Left ventricle myocardium superior (tissue), 1 donor: ENCODE measurements around the gene GNL1. TPM values are rescaled to one million over a fixed set of nuclear protein-coding genes. Genes with fewer than 3 reads are reported as not detected.
"Not testable (repeated sequence)": the region's sequence is repeated elsewhere in the genome, so short reads cannot be mapped to it uniquely, and the experiment has no call there.

Source experiments
- ATAC-seq: fragments of 200-7000 bp; cut with Tn5 transposase; one replicate; pipeline ENCODE4 v1.9.1; 2020; ENCODE audit warnings: mild to moderate bottlenecking, moderate library complexity
- DNase-seq: peaks from one replicate; pipeline ENCODE4 v3.0.0-alpha.2; 2020
- intact Hi-C: fragments of 100-400 bp; cut with micrococcal nuclease; formaldehyde crosslinking; loops from one replicate; pipeline ENCODE4 v1.11.0; 2022
- long read RNA-seq: library from polyadenylated mRNA; unstranded; transcript quantifications from one replicate; pipeline ENCODE4 v2.0.0, GENCODE V29; 2021
- total RNA-seq: library from RNA; stranded (reverse); fragmentation: NEBNext Ultra II Directional; extraction: Animal tissue kit (Norgen Biotek cat#: 25700); gene quantifications from one replicate; pipeline ENCODE4 v1.2.1, GENCODE V29; 2021
- donor health status: DM: no; HTN: yes; CAD: no; lungs with severe emphysema.

The GNL1 gene, protein sequence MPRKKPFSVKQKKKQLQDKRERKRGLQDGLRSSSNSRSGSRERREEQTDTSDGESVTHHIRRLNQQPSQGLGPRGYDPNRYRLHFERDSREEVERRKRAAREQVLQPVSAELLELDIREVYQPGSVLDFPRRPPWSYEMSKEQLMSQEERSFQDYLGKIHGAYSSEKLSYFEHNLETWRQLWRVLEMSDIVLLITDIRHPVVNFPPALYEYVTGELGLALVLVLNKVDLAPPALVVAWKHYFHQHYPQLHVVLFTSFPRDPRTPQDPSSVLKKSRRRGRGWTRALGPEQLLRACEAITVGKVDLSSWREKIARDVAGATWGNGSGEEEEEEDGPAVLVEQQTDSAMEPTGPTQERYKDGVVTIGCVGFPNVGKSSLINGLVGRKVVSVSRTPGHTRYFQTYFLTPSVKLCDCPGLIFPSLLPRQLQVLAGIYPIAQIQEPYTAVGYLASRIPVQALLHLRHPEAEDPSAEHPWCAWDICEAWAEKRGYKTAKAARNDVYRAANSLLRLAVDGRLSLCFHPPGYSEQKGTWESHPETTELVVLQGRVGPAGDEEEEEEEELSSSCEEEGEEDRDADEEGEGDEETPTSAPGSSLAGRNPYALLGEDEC
- total RNA-seq = 18.4 TPM
- long read RNA-seq, full-length matches to known transcripts = 14 of 35 reads
- long read RNA-seq, partial matches to known transcripts = 18 of 35 reads
- long read RNA-seq, other reads (novel, unspliced or antisense) = 3 of 35 reads

DNA sequence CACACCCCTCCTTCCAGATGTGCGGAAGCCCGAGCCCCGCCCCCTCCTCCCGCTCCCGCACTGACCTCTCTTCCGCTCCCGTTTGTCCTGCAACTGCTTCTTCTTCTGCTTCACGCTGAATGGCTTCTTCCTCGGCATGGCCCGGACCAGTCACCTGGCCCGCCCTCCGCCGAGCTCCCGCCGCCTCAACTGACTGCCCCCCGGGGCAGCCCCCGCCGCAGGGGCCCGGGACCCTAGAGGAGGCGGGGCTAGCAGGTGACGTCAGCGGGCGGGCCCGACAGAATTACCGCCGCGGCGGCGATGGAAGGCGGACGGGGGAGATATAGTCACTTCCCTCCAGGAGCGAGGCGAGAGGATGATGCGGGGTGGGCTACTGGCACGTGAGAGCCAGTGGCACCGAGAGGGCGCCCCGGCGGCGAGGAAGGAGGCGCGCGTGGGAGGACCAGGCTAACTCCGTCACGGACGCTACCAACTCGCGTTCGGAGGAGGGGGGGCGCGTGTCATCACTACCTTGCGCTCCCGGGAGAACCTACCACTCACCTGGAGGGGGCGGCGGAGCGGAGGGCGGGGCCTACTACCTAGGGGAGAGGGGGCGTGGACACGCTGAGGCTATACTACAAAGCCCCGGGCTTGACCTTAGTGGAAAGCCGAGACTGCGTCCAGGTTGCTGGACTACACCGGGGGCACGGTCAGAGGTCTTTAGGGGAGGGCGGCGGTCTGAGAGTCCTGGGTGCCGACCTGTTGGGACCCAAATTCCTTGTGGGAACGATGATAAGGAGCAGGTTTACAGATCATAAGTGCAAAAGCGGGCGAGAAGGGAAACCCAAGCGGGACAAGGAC, at the start of gene GNL1:
TSS of gene GNL1 (minus strand) at position 424 of the 840 bp plus-strand sequence. CDS start at position 138, 286 bp downstream.
- intact Hi-C loops = no loop called here
- DNase-seq = peak; percentile 95

DNA sequence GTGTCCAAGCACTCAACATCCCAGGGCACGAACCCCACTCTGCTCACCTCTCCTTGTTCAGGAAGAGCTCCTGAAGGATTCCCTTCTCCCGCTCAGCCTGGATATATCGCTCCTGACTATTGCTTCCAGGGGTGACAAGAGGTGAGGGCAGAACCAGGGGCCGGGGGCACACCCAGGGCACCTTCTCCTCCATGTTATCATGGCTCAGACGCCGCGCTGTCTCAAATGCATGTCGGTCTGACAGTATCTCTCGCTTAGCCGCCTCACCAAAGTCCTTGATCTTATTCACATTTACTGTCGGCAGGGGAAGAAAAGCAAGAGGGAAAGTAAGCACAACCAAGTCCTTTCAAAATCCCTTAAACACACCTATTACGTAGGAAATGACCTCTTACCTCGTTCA, 47.7 kb upstream of the GNL1 start:
- no peak for DNase-seq
- intact Hi-C loops = no loop called here
- ATAC-seq = no peak

More for the DNA sequence above, at the start of gene GNL1:
- ATAC-seq = peak; percentile 83

DNA sequence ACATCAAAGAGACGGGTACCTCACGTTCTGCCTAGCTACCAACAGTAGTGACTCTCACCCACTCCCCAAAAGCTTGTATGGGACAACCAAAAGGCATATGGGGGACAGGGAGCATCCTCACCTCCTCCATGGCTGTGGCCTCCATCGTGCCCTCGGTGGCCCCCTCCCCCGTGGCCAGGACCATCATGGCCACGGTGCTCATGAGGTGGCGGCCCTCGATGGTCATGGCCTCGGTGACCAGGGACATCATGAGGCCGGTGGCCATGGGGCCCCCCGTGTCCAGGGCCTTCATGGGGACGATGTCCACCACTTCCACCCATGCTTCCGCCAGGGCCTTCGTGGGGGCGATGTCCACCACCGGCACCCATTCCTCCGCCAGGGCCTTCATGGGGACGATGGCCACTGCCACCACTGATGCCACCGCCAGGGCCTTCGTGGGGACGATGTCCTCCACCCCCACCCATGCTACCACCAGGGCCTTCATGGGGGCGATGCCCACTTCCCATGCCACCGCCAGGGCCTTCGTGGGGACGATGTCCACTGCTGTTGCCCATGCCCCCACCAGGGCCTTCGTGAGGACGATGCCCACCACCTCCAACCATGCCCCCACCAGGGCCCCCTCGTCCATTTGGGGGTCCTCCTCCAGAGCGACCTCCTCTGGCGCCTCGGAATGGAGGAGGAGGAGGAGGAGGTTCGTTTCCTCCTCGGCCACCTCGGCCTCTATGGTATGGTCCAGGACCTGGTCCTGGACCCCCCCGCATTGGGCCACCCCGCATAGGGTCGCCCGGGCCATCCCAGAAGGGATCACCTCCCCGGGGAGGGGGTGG, 45.7 kb upstream of the GNL1 start:
- intact Hi-C loops = no loop called here
- peak; percentile 5 for ATAC-seq
- no peak for DNase-seq

DNA sequence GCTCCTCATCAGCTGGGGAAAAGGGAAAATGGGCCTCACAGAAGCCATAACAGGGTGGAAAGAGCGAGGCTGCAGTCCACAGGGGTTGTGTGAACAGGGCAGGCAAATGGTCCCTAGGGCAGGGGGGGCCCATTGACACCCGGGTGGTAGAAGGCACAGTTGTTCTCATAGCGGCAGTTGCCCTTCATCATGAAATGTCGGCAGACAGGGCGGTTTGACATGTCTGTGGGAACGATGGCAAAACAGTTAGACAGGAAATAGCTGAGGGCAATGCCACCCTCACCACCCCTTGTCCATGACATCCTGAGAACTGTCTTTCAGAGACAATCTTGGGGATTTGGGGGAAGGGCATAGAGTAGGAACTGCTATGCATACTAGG, 45.1 kb upstream of the GNL1 start:
- ATAC-seq (peak; percentile 5), DNase-seq (no peak)
- intact Hi-C loops = no loop called here

DNA sequence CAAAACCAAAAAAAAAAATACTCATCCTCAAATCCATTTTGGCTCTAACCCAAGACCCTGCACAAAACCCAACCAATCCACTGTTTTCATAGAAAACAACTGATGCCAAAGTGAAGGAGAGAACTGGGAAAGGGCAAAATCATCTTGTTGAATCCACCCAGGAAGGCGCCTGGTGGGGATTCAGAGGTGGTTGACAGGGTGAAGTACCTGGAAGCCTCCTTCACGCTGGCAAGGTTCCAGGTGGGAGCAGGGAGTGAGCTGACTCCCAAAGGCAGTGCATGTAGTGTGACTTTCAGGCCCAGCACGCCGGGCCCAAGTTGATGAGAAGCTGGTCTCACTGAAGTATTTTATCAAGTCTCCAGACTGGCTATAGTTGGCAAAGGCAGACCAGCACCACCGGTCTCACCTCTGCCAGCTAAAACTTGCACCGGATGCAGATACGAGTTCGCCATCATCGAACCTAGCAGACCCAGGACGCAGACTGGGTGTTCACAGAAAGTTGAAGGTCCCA, 44.2 kb upstream of the GNL1 start:
- ATAC-seq (peak; percentile 35), DNase-seq (peak; percentile 63)
- intact Hi-C loops = no loop called here

DNA sequence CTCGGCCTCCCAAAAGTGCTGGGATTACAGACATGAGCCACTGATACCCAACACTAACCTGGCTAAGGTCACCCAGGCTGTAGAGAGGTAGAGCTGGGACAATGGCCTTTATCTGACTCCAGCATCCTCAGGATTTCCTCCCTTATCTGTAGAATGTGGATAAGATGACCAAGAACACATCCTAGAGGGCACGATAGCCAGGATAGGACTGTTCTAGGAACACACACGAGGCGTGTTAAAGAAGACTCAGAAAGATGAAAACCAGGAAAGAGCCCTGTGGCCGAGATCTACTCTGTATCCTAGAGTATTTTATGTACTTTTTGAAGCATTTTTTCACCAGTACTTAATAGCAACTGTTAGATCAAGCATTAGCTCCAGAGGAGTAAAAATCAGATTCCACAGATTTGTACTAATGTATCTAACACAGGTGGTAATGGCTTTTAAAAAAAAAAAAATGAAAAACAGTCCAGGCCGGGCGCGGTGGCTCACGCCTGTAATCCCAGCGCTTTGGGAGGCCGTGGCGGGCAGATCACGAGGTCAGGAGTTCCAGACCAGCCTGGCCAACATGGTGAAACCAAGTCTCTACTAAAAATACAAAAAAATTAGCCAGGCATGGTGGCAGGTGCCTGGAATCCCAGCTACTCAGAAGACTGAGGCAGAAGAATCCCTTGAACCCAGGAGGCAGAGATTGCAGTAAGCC, 43.5 kb upstream of the GNL1 start:
- ATAC-seq (no peak), DNase-seq (no peak)
- intact Hi-C loops = no loop called here

DNA sequence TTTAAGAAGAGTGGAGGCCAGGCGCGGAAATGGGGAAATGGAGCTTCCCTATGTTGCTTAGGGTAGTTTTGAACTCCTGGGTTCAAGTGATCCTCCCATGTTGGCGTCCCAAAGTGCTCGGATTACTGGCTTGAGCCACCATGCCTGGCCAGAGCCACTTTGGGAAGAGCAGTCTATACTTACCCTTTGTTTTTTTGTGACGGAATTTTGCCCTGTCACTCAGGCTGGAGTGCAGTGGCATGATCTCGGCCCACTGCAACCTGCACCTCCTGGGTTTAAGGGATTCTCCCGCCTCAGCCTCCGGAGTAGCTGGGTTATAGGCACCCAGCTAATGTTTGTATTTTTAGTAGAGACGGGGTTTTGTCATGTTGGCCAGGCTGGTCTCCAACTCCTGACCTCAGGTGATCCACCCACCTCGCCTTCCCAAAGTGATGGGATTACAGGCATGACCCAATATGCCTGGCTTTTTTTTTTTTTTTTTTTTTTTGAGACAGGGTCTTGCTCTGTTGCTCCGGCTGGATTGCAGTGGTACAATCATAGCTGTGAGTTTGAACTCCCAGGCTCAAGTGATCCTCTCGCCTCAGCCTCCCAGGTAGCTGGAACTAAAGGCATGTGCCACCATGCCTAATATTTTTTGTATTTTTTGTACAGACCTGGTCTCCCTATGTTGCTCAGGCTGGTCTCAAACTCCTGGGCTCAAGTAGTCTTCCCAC, 42.8 kb upstream of the GNL1 start:
- intact Hi-C loops = no loop called here
- ATAC-seq = no peak

DNA sequence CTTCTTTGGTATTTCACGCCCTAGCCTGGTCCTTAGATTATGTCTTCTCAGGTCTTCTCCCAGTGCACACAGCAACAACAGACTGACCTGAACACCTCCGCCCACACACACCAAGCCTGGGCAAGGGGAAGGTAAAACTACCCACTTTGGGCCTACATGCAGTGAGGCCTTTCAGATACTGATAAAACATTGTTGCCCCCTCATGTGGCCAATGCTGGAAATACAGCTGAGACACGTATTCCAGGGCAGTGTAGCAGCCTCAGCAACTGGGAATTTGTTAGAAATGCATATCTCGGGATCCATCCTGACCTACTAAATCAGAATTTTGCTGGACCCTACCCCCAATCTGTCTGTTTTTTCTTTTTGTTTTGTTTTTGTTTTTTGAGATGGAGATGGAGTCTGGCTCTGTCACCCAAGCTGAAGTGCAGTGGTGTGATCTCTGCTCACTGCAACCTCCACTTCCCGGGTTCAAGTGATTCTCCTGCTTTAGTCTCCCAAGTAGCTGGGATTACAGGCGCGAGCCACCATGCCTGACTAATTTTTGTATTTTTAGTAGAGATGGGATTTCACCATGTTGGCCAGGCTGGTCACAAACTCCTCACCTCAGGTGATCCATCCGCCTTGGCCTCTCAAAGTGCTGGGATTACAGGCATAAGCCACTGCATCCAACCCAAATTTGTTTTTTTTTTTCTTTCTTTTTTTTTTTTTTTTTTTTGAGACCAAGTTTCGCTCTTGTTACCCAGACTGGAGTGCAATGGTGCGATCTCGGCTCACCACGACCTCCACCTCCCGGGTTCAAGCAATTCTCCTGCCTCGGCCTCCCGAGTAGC, 41.2 kb upstream of the GNL1 start:
- DNase-seq = peak; percentile 67
- ATAC-seq = peak; percentile 67
- intact Hi-C loops = not testable (repeated sequence)

More for the DNA sequence above, 42.8 kb upstream of the GNL1 start:
- no peak for DNase-seq

DNA sequence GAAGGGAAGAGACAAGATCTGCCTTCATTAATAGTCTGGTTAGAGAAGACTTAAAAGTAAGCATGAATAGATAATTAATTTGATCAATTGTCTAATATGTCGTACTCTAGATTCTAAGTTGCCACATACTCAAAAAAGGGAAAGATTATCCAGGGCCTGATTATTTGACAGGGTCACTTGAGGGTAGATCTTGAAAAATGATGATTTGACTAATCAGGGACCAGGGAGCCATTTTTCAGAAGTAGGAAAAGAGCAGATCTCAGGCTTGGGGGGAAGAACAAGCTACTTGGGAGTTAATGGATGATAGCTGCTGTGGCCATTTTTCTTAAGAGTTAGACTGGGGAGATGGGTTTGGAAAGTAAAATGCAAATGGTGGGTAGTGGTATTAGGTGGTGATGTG, 36.0 kb upstream of the GNL1 start:
- intact Hi-C loops = no loop called here
- no peak for ATAC-seq
- DNase-seq = no peak

DNA sequence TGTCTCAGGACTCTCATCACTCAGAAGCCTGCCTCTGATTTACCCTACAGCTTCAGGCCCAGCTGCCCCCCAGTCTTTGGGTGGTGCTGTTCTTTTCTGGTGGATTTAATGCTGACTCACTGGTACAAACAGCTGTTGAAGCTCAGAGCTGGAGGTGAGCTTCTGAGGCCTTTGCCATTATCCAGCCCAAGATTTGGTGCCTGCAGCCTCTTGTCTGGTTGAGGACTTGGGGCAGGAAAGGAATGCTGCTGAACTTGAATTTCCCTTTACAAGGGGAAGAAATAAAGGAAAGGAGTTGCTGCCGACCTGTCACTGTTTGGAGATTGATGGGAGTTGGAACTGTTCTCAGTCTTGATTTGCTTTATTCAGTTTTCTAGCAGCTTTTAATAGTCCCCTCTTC, 34.7 kb upstream of the GNL1 start:
- ATAC-seq (peak; percentile 20), DNase-seq (no peak)
- intact Hi-C loops = no loop called here

DNA sequence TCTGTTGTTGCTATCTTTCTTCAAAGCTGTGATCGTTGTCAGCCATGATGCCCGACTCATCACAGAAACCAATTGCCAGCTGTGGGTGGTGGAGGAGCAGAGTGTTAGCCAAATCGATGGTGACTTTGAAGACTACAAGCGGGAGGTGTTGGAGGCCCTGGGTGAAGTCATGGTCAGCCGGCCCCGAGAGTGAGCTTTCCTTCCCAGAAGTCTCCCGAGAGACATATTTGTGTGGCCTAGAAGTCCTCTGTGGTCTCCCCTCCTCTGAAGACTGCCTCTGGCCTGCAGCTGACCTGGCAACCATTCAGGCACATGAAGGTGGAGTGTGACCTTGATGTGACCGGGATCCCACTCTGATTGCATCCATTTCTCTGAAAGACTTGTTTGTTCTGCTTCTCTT, 34.2 kb upstream of the GNL1 start:
- intact Hi-C loops = no loop called here
- DNase-seq (no peak), ATAC-seq (peak; percentile 29)

DNA sequence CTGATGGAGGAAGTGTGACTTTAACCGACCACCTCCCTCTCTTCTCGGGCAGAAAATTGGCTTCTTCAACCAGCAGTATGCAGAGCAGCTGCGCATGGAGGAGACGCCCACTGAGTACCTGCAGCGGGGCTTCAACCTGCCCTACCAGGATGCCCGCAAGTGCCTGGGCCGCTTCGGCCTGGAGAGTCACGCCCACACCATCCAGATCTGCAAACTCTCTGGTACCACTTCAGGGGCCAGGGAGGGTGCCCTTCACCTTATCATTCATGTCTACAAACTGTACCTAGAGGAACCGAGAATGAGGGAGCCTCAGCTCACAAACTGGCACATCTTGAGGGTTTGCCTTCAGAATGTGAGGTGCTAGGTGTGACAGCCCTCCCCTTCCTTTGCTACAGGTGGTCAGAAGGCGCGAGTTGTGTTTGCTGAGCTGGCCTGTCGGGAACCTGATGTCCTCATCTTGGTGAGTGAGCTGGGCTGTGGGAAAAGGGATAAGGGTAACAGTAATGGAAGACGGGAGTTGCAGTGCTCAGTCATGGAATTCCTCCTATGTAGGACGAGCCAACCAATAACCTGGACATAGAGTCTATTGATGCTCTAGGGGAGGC, 33.6 kb upstream of the GNL1 start:
- DNase-seq (no peak), ATAC-seq (no peak)
- intact Hi-C loops = no loop called here

DNA sequence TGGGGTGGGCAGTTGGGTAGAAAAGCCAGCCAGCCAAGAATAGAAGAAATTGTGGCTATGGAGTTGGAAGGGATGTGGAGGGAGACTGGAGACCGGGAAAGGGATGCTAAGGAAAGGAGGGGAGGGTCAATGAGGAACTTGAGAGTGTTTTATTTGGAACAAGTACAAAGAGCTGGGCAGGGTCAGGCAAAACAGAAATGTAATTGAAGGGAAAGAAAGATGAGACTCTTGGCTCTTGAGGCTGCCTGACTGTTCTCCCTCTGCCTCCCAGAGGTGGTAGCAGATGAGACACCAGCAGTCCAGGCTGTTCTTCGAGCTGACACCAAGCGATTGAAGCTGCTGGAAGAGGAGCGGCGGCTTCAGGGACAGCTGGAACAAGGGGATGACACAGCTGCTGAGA, 27.6 kb upstream of the GNL1 start:
- intact Hi-C loops = no loop called here
- DNase-seq (no peak), ATAC-seq (no peak)

DNA sequence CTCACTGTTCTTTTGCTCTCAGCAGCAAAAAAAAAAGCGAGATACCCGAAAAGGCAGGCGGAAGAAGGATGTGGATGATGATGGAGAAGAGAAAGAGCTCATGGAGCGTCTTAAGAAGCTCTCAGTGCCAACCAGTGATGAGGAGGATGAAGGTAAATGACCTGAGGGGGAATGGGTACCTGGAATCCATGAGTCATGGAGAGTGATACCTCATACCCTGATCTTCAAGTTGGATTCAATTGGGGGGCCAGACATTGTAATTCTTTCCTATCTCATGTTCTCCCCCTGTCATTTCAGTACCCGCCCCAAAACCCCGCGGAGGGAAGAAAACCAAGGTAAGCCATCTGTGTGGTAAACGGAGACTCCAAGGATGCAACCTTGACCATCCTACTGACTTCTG, 21.8 kb upstream of the GNL1 start:
- intact Hi-C loops = no loop called here
- ATAC-seq (no peak), DNase-seq (no peak)

DNA sequence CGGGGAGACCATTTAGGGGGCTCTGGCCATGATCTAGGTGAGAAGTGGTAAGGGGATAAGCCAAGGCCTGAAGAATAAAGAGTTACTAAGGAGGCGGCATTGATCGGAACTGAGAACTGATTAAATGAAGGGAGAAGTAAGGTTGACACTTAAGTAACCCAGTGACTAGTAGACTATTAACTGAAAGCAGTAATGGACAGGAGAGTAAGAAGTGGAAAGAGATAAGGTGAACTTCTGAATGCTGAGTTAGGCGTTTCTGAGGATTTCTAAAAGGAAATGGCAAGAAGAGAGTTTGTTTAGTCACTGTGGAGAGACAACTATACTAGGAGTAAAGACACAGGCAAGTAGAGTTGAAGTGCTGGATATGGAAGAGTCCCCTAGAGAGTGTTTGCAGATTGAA, 16.8 kb upstream of the GNL1 start:
- ATAC-seq (no peak), DNase-seq (no peak)
- intact Hi-C loops = no loop called here

DNA sequence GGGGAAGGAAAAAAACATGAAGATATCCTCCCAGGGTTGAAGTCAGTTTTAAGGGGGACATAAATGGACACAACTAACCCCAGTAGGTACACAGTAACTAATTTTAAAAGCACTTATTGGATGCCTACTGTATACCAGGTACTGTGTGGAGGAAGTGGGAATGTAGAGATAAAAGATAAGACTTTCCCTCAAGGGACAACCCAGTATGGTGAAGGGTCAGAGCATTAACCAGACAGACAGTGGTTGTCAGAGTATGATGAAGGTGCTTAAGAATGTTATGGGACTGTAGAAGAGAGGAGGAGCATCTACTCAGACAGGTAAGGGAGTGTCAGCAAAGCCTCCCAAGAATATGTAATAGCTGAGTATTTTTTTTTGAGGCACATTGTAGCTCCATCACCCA, 15.9 kb upstream of the GNL1 start:
- intact Hi-C loops = no loop called here
- ATAC-seq (no peak), DNase-seq (no peak)

DNA sequence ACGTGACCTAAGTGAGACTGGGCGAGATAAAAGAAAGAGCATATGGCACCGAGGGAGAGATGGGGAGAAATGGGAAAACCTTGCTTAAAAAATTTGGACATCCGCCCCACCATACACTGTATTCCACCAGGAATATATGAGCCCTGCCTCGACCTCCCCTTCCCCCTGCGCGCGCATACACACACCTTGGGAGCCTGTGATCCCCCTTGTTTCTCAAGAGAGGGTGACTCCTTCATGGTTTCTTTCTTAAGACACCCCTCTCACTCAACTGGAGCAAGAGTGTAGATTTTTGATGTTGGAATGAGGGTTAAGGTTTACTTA, 15.4 kb upstream of the GNL1 start:
- no peak for ATAC-seq
- intact Hi-C loops = no loop called here
- DNase-seq = no peak
